ENCODE results near the gene MUC20.
"Not testable (repeated sequence)": the region's sequence is repeated elsewhere in the genome, so short reads cannot be mapped to it uniquely, and the experiment has no call there.

Gene MUC20

GRCh38 chr3:195693428-195694216, 27.2 kb upstream of the MUC20 start:
- no peak for DNase-seq

- not testable (repeated sequence) for DNase-seq
Measured at GRCh38 chr3:195694217-195695076, 26.3 kb upstream of the MUC20 start.

GRCh38 chr3:195696632-195697278, 24.0 kb upstream of the MUC20 start:
- DNase-seq = no peak

- no peak for DNase-seq
Measured at GRCh38 chr3:195697582-195698324, 23.0 kb upstream of the MUC20 start.

- DNase-seq = no peak
Measured at GRCh38 chr3:195698325-195698646, 22.5 kb upstream of the MUC20 start.

GRCh38 chr3:195698647-195699387, 22.0 kb upstream of the MUC20 start:
- no peak for DNase-seq

- DNase-seq = no peak
Measured at GRCh38 chr3:195699388-195699771, 21.4 kb upstream of the MUC20 start.

GRCh38 chr3:195699860-195700259, 20.9 kb upstream of the MUC20 start:
- no peak for DNase-seq

- DNase-seq = no peak
Measured at GRCh38 chr3:195700319-195700718, 20.5 kb upstream of the MUC20 start.

GRCh38 chr3:195701042-195701915, 19.5 kb upstream of the MUC20 start:
- no peak for DNase-seq

GRCh38 chr3:195703776-195704175, 17.0 kb upstream of the MUC20 start:
- DNase-seq = no peak

- no peak for DNase-seq
Measured at GRCh38 chr3:195704433-195704999, 16.3 kb upstream of the MUC20 start.

- no peak for DNase-seq
Measured at GRCh38 chr3:195705081-195705991, 15.4 kb upstream of the MUC20 start.

GRCh38 chr3:195708061-195708460, 12.7 kb upstream of the MUC20 start:
- no peak for DNase-seq

- DNase-seq = no peak
Measured at GRCh38 chr3:195708626-195709481, 11.9 kb upstream of the MUC20 start.

GRCh38 chr3:195709676-195710085, 11.1 kb upstream of the MUC20 start:
- no peak for DNase-seq

GRCh38 chr3:195710126-195710905, 10.5 kb upstream of the MUC20 start:
- DNase-seq = not testable (repeated sequence)

All from NCI-H1436 (cell line).